Fibroblast of lung (primary cell): Measurements from ENCODE around the gene NCOA5.

ENCODE experiments used
- CTCF ChIP-seq, 2 donors: IDR thresholded peaks in 1 of 2; conservative IDR thresholded peaks in 1 of 2; 1 replicate in 1 of 2; 2 replicates in 1 of 2; pipeline ENCODE4 v1.5.1; 2011 to 2012; ENCODE audit warnings: low read length in 2 of 2, control low read depth in 1 of 2, inconsistent platforms in 1 of 2, low read depth in 1 of 2, mild to moderate bottlenecking in 1 of 2
- EZH2 ChIP-seq: IDR thresholded peaks from 2 replicates; pipeline ENCODE4 v1.5.1; 2012; ENCODE audit warnings: low read length, control low read depth, mild to moderate bottlenecking; ENCODE audit errors: missing control alignments

- TF ChIP-seq CTCF (conservative IDR thresholded peaks at IDR 0.05 in 1 of 2, IDR thresholded peaks at IDR 0.05 in 1 of 2; ENCODE audit: low read depth in 1 of 2, low read length in 2 of 2) = no peak
- no peak for TF ChIP-seq EZH2
Observed at GRCh38 chr20:46050444-46050843, 39.3 kb downstream of the NCOA5 start.
